IMR-90 (cell line): ENCODE measurements around the gene CMTM1. TPM values are rescaled to one million over a fixed set of nuclear protein-coding genes. Genes with fewer than 3 reads are reported as not detected.

ENCODE experiments used
- ATAC-seq: fragments of 200-7000 bp; cut with Tn5 transposase; 2 replicates; pipeline ENCODE4 v1.9.1; 2020; ENCODE audit warnings: low read depth, mild to moderate bottlenecking, moderate library complexity
- BruUV-seq: library from RNA; stranded (reverse); fragments of 400-500 nt; replicated peaks from 2 replicates; lab custom pipeline; 2021; lab: Mats Ljungman, UMichigan
- CTCF ChIA-PET: fragments of 300-600 bp; formaldehyde crosslinking; extraction: SDS; loops from one replicate; lab custom pipeline; 2021; ENCODE audit warnings: antibody characterized with exemption; lab: Yijun Ruan, JAX
- POLR2A ChIA-PET: fragments of 300-600 bp; sonication (Branson Sonifier 250); formaldehyde crosslinking; loops from one replicate; lab custom pipeline; 2022; ENCODE audit warnings: antibody characterized with exemption; ENCODE audit not compliant: unreplicated experiment; lab: Charles Lee
- DNase-seq: peaks from one replicate; pipeline ENCODE4 v3.0.0; 2013
- H2AFZ ChIP-seq: replicated peaks from 2 replicates; pipeline ENCODE3; 2013; ENCODE audit warnings: low read length, mild to moderate bottlenecking; ENCODE audit not compliant: poor library complexity
- H2AK5ac ChIP-seq: 2 replicates; pipeline ENCODE4 v1.6.1; 2013; ENCODE audit warnings: low read depth, low read length, inconsistent platforms
- H2AK9ac ChIP-seq: replicated peaks from 2 replicates; pipeline ENCODE3; 2013; ENCODE audit warnings: mild to moderate bottlenecking, low read depth, low read length, moderate library complexity; ENCODE audit not compliant: poor library complexity
- H2BK120ac ChIP-seq: 2 replicates; pipeline ENCODE4 v1.6.1; 2013; ENCODE audit warnings: low read depth, low read length, inconsistent platforms
- H2BK15ac ChIP-seq: 3 replicates; pipeline ENCODE4 v1.6.1; 2013; ENCODE audit warnings: low read depth, low read length, inconsistent platforms
- H2BK20ac ChIP-seq: 2 replicates; pipeline ENCODE4 v1.6.1; 2013; ENCODE audit warnings: low read depth, mild to moderate bottlenecking, inconsistent platforms, low read length, moderate library complexity
- H2BK5ac ChIP-seq: 2 replicates; pipeline ENCODE4 v1.6.1; 2013; ENCODE audit warnings: mild to moderate bottlenecking, low read depth, low read length, inconsistent platforms; ENCODE audit not compliant: poor library complexity, severe bottlenecking
- H3K14ac ChIP-seq: replicated peaks from 2 replicates; pipeline ENCODE4 v1.6.1; 2013; ENCODE audit warnings: low read depth, low read length, inconsistent platforms
- H3K18ac ChIP-seq: 2 replicates; pipeline ENCODE4 v1.6.1; 2013; ENCODE audit warnings: low read depth, low read length, control low read depth
- H3K23ac ChIP-seq: 2 replicates; pipeline ENCODE4 v1.6.1; 2013; ENCODE audit warnings: low read depth, low read length, inconsistent platforms
- H3K27ac ChIP-seq: 2 replicates; pipeline ENCODE4 v1.5.1; 2013; ENCODE audit warnings: mild to moderate bottlenecking, control low read depth, low read length; ENCODE audit not compliant: insufficient read depth
- H3K27me3 ChIP-seq: 2 replicates; pipeline ENCODE4 v1.6.1; 2013; ENCODE audit warnings: low read length; ENCODE audit not compliant: control insufficient read depth, insufficient read depth
- H3K36me3 ChIP-seq: 2 replicates; pipeline ENCODE4 v1.6.1; 2013; ENCODE audit warnings: low read length, mixed read lengths; ENCODE audit not compliant: control insufficient read depth, insufficient read depth
- H3K4ac ChIP-seq: 2 replicates; pipeline ENCODE4 v1.6.1; 2013; ENCODE audit warnings: low read depth, low read length, inconsistent platforms
- H3K4me1 ChIP-seq: 2 replicates; pipeline ENCODE4 v1.6.1; 2013; ENCODE audit warnings: low read length, mixed read lengths; ENCODE audit not compliant: control insufficient read depth, insufficient read depth
- H3K4me2 ChIP-seq: 2 replicates; pipeline ENCODE4 v1.6.1; 2013; ENCODE audit warnings: low read depth, mild to moderate bottlenecking, control low read depth, low read length, moderate library complexity
- H3K4me3 ChIP-seq: 2 replicates; pipeline ENCODE4 v1.5.1; 2013; ENCODE audit warnings: low read depth, mild to moderate bottlenecking, control low read depth, low read length, moderate library complexity; ENCODE audit not compliant: insufficient read depth
- H3K56ac ChIP-seq: 2 replicates; pipeline ENCODE4 v1.6.1; 2013; ENCODE audit warnings: low read length, inconsistent platforms; ENCODE audit not compliant: insufficient read depth; ENCODE audit errors: extremely low read depth
- H3K79me1 ChIP-seq, 2 experiments: 2 replicates each; pipeline ENCODE4 v1.6.1; 2013; ENCODE audit warnings: low read length in 2 of 2, inconsistent platforms in 1 of 2, low read depth in 1 of 2
- H3K9ac ChIP-seq: 2 replicates; pipeline ENCODE4 v1.6.1; 2013; ENCODE audit warnings: low read depth, low read length, control low read depth
- H3K9me1 ChIP-seq: 2 replicates; pipeline ENCODE4 v1.6.1; 2013; ENCODE audit warnings: low read length, inconsistent platforms; ENCODE audit not compliant: insufficient read depth
- H3K9me3 ChIP-seq: 2 replicates; pipeline ENCODE4 v1.6.1; 2013; ENCODE audit warnings: low read length; ENCODE audit not compliant: control insufficient read depth, insufficient read depth
- H4K20me1 ChIP-seq: 2 replicates; pipeline ENCODE4 v1.6.1; 2013; ENCODE audit warnings: low read length, inconsistent platforms; ENCODE audit not compliant: insufficient read depth
- H4K5ac ChIP-seq: 2 replicates; pipeline ENCODE4 v1.6.1; 2013; ENCODE audit warnings: mild to moderate bottlenecking, low read depth, low read length, control low read depth
- H4K8ac ChIP-seq, 2 experiments: 2 replicates each; pipeline ENCODE4 v1.6.1; 2013; ENCODE audit warnings: low read depth in 2 of 2, low read length in 2 of 2, control low read depth in 1 of 2, inconsistent platforms in 1 of 2
- H4K91ac ChIP-seq: 2 replicates; pipeline ENCODE4 v1.6.1; 2013; ENCODE audit warnings: low read depth, low read length, inconsistent platforms; ENCODE audit not compliant: insufficient read depth
- BHLHE40 ChIP-seq: fragments of 150-350 bp; IDR thresholded peaks from 2 replicates; pipeline ENCODE4 v1.6.1; 2016; ENCODE audit warnings: mild to moderate bottlenecking, low read depth, low read length
- MAZ ChIP-seq: IDR thresholded peaks from 2 replicates; pipeline ENCODE4 v1.6.1; 2012; ENCODE audit warnings: low read depth, mild to moderate bottlenecking, low read length, improper control_type of control experiment, moderate library complexity, borderline replicate concordance
- MXI1 ChIP-seq: IDR thresholded peaks from 2 replicates; pipeline ENCODE4 v1.6.1; 2012; ENCODE audit warnings: low read depth, mild to moderate bottlenecking, low read length, moderate library complexity, borderline replicate concordance
- RFX5 ChIP-seq: IDR thresholded peaks from 2 replicates; pipeline ENCODE4 v1.8.0; 2012; ENCODE audit warnings: low read depth, mild to moderate bottlenecking, low read length, moderate library complexity
- WGBS, 2 experiments: methylation state at CpG; one replicate each; pipeline versions ENCODE4 v1.1.5 to v1.1.7; 2013; ENCODE audit warnings: missing lambda C conversion rate in 2 of 2; ENCODE audit not compliant: insufficient read length in 1 of 2; ENCODE audit errors: extremely low coverage in 2 of 2; 5-methylcytosine and 5-hydroxymethylcytosine counted together
- dilution Hi-C: fragments of 300-500 bp; cut with HindIII; formaldehyde crosslinking; loops from one replicate; pipeline ENCODE4 v1.14.3; 2018; ENCODE audit warnings: low sequenced_read_pairs; ENCODE audit not compliant: unreplicated experiment
- in situ Hi-C: fragments of 300-500 bp; cut with MboI; formaldehyde crosslinking; loops from 3 replicates; pipeline ENCODE4 v1.14.3; 2019; ENCODE audit warnings: low sequenced_read_pairs, inconsistent platforms, mixed read lengths
- intact Hi-C: fragments of 100-400 bp; cut with micrococcal nuclease; formaldehyde crosslinking; loops from 2 replicates; pipeline ENCODE4 v1.10.0; 2022
- polyA plus RNA-seq, 3 experiments: library from polyadenylated mRNA; depleted of rRNA; stranded (reverse); fragments of >200 nt; gene quantifications; 2 replicates each; pipeline ENCODE4 v1.2.3, GENCODE V29; 2012; ENCODE audit warnings: low replicate concordance in 1 of 3
- total RNA-seq: library from RNA; depleted of rRNA; stranded (reverse); fragments of >200 nt; gene quantifications from 2 replicates; pipeline ENCODE4 v1.2.3, GENCODE V29; 2012

The CMTM1 gene
- total and polyA plus RNA-seq, 2 of the 4 experiments (the other 2 are of a cell fraction): 0.54 to 2.1 TPM

GRCh38 chr16:66585481-66586239 is 19.4 kb downstream of the CMTM1 start (continued):
- no peak for TF ChIP-seq RFX5

- H3K9me1 ChIP-seq: no peaks in the 10 kb centered on the region
- no peak overlapping the region for H4K5ac ChIP-seq
- H3K27me3 ChIP-seq: peaks cover 20% of the 10 kb centered on the region
- H2AK9ac ChIP-seq: no peak overlapping the region
- no peak overlapping the region for H2BK120ac ChIP-seq
- no peak overlapping the region for H3K4me2 ChIP-seq
- ATAC-seq: no peak
- no peak overlapping the region for H2BK20ac ChIP-seq
- no TSS peak for BruUV-seq
- H4K91ac ChIP-seq: no peak overlapping the region
- no peak for DNase-seq
- no peaks in the 10 kb centered on the region for H3K79me1 ChIP-seq
- ChIA-PET POLR2A (interaction anchor here (0.6 kb wide), 1 partner anchor 78 kb away, joined by 10 read pairs; no protein-coding TSS in a partner anchor), CTCF (no interaction called here)
- H3K27ac ChIP-seq: no peak overlapping the region
- intact Hi-C loops (loop anchor here (5.0 kb wide), 2 partner anchors 111 to 181 kb away; no protein-coding TSS in a partner anchor), in situ Hi-C loops (no loop called here), dilution Hi-C loops (no loop called here)
- H2AK5ac ChIP-seq: no peak overlapping the region
- H3K4ac ChIP-seq: no peak overlapping the region
- no peaks in the 10 kb centered on the region for H3K4me1 ChIP-seq
- H3K9ac ChIP-seq: no peak overlapping the region
- no peak overlapping the region for H2BK15ac ChIP-seq
- H3K18ac ChIP-seq: no peak overlapping the region
- WGBS, 2 experiments: 50% methylated on average over 2 of the region's 7 CpGs; no CpG with 5 or more reads in 1 of the 2 experiments
- TF ChIP-seq BHLHE40 (no peak), MAZ (no peak), MXI1 (no peak)
- no peaks in the 10 kb centered on the region for H3K36me3 ChIP-seq
- no peak overlapping the region for H3K56ac ChIP-seq
- H4K20me1 ChIP-seq: no peaks in the 10 kb centered on the region
- no peak overlapping the region for H3K23ac ChIP-seq
- H2BK5ac ChIP-seq: no peak overlapping the region
- peak overlapping the region; percentile 66 for H2AFZ ChIP-seq
- H3K9me3 ChIP-seq: no peaks in the 10 kb centered on the region
- no peak overlapping the region for H3K14ac ChIP-seq
- no peak overlapping the region for H3K4me3 ChIP-seq
- no peak overlapping the region for H4K8ac ChIP-seq
Measured at GRCh38 chr16:66587881-66588600, 21.8 kb downstream of the CMTM1 start.
